NCI-H2227 (cell line): ENCODE measurements around the gene TICAM1.
"Not testable (repeated sequence)": the region's sequence is repeated elsewhere in the genome, so short reads cannot be mapped to it uniquely, and the experiment has no call there.

Source experiments
- DNase-seq: peaks from one replicate; lab custom pipeline; 2025; ENCODE audit not compliant: unreplicated experiment; lab: John Stamatoyannopoulos, UW

The TICAM1 gene

GRCh38 chr19:4806384-4806783, 25.1 kb downstream of the TICAM1 start:
- DNase-seq, result no peak

- not testable (repeated sequence) for DNase-seq
These were observed 26.4 kb downstream of the TICAM1 start for GRCh38 chr19:4805140-4805539.

- DNase-seq, result peak; percentile 76
These were observed 27.5 kb downstream of the TICAM1 start for GRCh38 chr19:4803736-4804695.

GRCh38 chr19:4802711-4803110, 28.8 kb downstream of the TICAM1 start:
- DNase-seq, result no peak

- no peak for DNase-seq
These were observed 30.4 kb downstream of the TICAM1 start for GRCh38 chr19:4801085-4801619.

GRCh38 chr19:4800591-4801081, 30.9 kb downstream of the TICAM1 start:
- no peak for DNase-seq

- no peak for DNase-seq
These were observed 36.1 kb downstream of the TICAM1 start for GRCh38 chr19:4795400-4795799.

GRCh38 chr19:4794971-4795370, 36.5 kb downstream of the TICAM1 start:
- DNase-seq, result no peak

- not testable (repeated sequence) for DNase-seq
These were observed 38.2 kb downstream of the TICAM1 start for GRCh38 chr19:4793278-4793677.

GRCh38 chr19:4792866-4793195, 38.7 kb downstream of the TICAM1 start:
- DNase-seq, result not testable (repeated sequence)

GRCh38 chr19:4792019-4792865, 39.3 kb downstream of the TICAM1 start:
- not testable (repeated sequence) for DNase-seq

- DNase-seq, result peak; percentile 99
These were observed 40.1 kb downstream of the TICAM1 start, which contains the start of gene FEM1A for GRCh38 chr19:4791183-4792018. FEM1A (plus strand) TSS chr19:4791734; CDS start chr19:4791855, 121 bp downstream.

GRCh38 chr19:4786412-4787016, 45.0 kb downstream of the TICAM1 start:
- DNase-seq, result not testable (repeated sequence)

- no peak for DNase-seq
These were observed 49.7 kb downstream of the TICAM1 start for GRCh38 chr19:4781801-4782200.

- DNase-seq, result no peak
These were observed 50.7 kb downstream of the TICAM1 start for GRCh38 chr19:4780860-4781259.

GRCh38 chr19:4778124-4778523, 53.4 kb downstream of the TICAM1 start:
- DNase-seq, result not testable (repeated sequence)

GRCh38 chr19:4776436-4777211, 54.9 kb downstream of the TICAM1 start:
- peak; percentile 87 for DNase-seq

GRCh38 chr19:4775627-4776152, 55.8 kb downstream of the TICAM1 start:
- DNase-seq, result no peak

GRCh38 chr19:4774136-4774535, 57.4 kb downstream of the TICAM1 start:
- DNase-seq, result no peak
